Stimulated activated CD4-positive, alpha-beta T cell treated with anti-CD3 and anti-CD28 coated beads, Interleukin-4, amount 100 ng/mL, for 48 hours (primary cell): Measurements from ENCODE around the gene NCOR1.
A peak's percentile ranks its signal among the peaks of the same experiment; 100 is the strongest.

Experiments used
- DNase-seq, 2 donors: peaks; one replicate each; pipeline ENCODE4 v3.0.0-alpha.2; 2020; ENCODE audit warnings: low read depth in 2 of 2

The NCOR1 gene

GRCh38 chr17:16033729-16034349 is 181.5 kb downstream of the NCOR1 start:
- no peak for DNase-seq

- DNase-seq = peak; percentile 21 to 50
Measured at GRCh38 chr17:16027708-16028584, 187.4 kb downstream of the NCOR1 start.

GRCh38 chr17:16026895-16027294 is 188.4 kb downstream of the NCOR1 start:
- DNase-seq = no peak

GRCh38 chr17:16025202-16025601 is 190.1 kb downstream of the NCOR1 start:
- no peak for DNase-seq

GRCh38 chr17:16023881-16024280 is 191.5 kb downstream of the NCOR1 start:
- no peak for DNase-seq

GRCh38 chr17:16019347-16019746 is 196.0 kb downstream of the NCOR1 start:
- no peak for DNase-seq

GRCh38 chr17:16013943-16014407 is 201.4 kb downstream of the NCOR1 start:
- no peak for DNase-seq

GRCh38 chr17:16007439-16007838 is 207.9 kb downstream of the NCOR1 start:
- DNase-seq = no peak

GRCh38 chr17:16005636-16006035 is 209.7 kb downstream of the NCOR1 start:
- DNase-seq = no peak

- no peak for DNase-seq
Measured at GRCh38 chr17:16003841-16004240, 211.5 kb downstream of the NCOR1 start.

GRCh38 chr17:16002708-16003260 is 212.6 kb downstream of the NCOR1 start:
- DNase-seq = no peak

- DNase-seq = no peak
Measured at GRCh38 chr17:16001226-16001897, 214.0 kb downstream of the NCOR1 start.

- DNase-seq = no peak
Measured at GRCh38 chr17:15999974-16000827, 215.1 kb downstream of the NCOR1 start.

GRCh38 chr17:15999141-15999973 is 216.0 kb downstream of the NCOR1 start, which contains the start of the genes TTC19 and ZSWIM7:
Gene TTC19, plus strand, starts transcription at chr17:15999824. Its CDS starts 25 bp downstream, at chr17:15999849.
Gene ZSWIM7, minus strand, starts transcription at chr17:15999704. Its CDS starts 110 bp downstream, at chr17:15999594.
- DNase-seq = peak; percentile 89 to 92

- no peak for DNase-seq
Measured at GRCh38 chr17:15998031-15998562, 217.2 kb downstream of the NCOR1 start.

- no peak for DNase-seq
Measured at GRCh38 chr17:15996322-15996721, 219.0 kb downstream of the NCOR1 start.

- no peak for DNase-seq
Measured at GRCh38 chr17:15981646-15982580, 233.4 kb downstream of the NCOR1 start.

GRCh38 chr17:15981208-15981607 is 234.1 kb downstream of the NCOR1 start:
- peak in 1 of 2 donors; percentile 17 for DNase-seq
